Middle frontal gyrus (tissue), 1 donor: ENCODE measurements around the gene PDIA5.
"Not testable (repeated sequence)": the region's sequence is repeated elsewhere in the genome, so short reads cannot be mapped to it uniquely, and the experiment has no call there.

Experiments used
- DNase-seq: peaks from one replicate; pipeline ENCODE4 v3.0.0-alpha.2; 2015; ENCODE audit warnings: low spot score; ENCODE audit errors: extremely low spot score

PDIA5 gene

GRCh38 chr3:123090728-123091531, 24.1 kb downstream of the PDIA5 start:
- no peak for DNase-seq

- no peak for DNase-seq
Measured at GRCh38 chr3:123092243-123092642, 25.4 kb downstream of the PDIA5 start.

DNA sequence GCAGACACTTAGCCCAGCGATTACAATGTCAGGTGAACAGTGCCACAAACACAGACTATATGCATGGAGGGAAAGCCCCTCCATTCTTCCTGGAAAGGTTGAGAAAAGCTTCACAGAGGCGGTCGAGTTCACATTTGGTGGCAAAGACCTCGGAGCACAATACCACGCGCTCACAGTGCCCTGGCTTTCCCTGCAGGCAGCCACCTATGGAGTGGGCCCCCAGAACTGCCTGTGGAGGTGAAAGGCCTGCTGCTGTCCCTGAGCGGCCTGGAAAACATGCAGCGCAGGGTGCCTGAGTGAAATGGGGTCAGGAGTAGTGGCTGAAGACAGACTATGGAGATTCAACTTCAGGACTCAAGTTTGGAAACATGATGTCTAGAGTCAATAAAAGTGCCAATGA, 26.9 kb downstream of the PDIA5 start:
- DNase-seq, result no peak

- no peak for DNase-seq
Measured at GRCh38 chr3:123094516-123095313, 27.9 kb downstream of the PDIA5 start.

GRCh38 chr3:123096126-123096525, 29.3 kb downstream of the PDIA5 start:
- DNase-seq, result no peak

GRCh38 chr3:123096731-123097130, 29.9 kb downstream of the PDIA5 start:
- DNase-seq, result no peak

GRCh38 chr3:123098426-123099330, 31.9 kb downstream of the PDIA5 start:
- DNase-seq, result no peak

DNA sequence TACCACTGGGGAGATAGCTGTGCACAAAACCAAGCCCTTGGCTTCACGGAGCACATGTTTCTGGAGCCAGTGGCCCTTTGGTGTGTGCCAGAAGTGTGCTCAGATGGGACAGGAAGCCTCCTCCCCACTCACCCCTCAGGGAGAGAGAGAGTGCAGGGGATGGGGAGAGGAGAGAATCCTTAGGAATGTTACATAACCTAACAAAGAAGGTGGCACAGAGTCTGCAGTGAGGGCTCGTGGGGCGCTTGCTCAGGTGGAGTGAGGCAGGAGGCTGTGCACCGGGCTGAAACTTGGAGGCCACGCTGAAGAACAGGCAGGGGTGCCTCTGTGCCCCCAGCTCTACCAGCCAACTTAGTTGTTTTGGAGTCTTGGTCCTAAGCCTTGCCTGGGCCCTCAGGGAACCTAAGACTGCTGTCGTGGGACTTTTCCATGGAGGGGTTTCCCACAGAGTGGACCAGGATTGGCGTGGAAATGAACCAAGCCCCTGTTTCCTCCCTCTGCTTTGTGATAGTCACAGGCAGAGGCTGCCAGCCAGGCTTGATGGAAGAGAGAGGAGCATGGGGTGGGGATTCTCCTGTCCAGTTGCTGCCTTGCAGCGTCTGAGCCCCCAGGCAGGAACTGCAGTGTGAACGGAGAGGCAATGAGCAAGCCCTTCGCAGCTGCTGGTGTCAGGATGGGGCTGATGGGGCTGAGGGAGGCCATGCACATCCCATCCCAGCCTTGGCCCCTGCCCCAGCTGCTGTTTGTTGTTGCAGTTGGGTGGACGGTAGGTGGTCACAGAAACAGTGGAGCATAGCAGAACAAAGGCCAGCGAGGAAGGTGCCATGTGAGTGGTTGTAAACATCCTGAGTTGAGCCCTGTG, 32.7 kb downstream of the PDIA5 start:
- DNase-seq, result no peak

- no peak for DNase-seq
Measured at GRCh38 chr3:123100193-123100776, 33.5 kb downstream of the PDIA5 start.

DNA sequence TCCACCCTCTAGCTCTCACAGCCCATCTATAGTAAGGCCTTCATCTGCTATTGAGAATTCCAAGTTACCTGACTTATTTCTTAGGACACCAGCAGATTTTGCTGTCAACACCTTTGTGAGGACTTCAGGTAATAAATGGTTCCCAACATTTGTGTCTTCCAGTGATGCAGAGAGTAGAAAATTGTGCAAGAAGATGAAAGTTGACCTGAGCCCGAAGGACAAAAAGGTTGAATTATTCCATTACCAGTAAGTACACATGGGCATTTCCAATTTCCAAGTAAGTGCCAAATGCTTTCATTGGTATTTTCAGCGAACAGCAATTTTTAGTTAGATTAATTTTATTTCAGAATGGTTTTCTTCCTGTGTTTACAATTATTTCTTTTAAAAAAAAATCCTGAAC, 35.4 kb downstream of the PDIA5 start:
- DNase-seq, result no peak

GRCh38 chr3:123102826-123103225, 36.0 kb downstream of the PDIA5 start:
- no peak for DNase-seq

GRCh38 chr3:123104550-123104949, 37.7 kb downstream of the PDIA5 start:
- DNase-seq, result no peak

- DNase-seq, result no peak
Measured at GRCh38 chr3:123105201-123106189, 38.7 kb downstream of the PDIA5 start.

DNA sequence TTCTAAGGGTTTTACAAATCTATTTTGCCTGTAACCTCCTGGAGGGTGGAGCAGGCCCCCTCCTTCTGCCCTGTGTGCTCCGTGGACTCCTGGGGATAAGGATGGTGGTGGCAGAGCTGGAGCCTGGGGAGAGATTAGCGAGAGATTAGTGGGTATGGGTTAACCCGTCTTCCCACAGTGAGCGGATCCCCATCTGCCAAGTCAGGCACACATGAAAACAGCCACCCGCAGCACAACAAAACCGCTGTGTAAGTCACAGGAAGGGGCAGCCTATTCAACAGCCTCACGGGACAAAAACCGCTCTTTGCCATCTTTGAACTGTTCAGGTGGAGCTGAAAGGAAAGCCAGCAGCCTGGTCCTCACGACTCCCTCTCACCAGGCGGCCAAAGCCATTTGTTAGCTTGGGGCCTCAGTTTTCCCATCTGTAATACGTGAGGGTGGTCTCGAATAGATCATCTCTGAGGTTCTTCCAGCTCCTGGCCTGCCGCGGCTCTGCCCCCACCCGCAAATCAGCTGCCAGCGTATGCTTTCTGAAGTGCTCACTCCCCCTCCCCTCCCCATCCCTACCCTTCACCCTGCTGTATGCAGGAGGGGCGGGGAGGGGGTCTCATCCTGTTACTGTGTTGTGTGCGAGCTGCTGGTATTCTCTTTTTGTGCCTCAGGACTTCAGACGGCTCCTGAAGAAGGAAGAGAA, 43.6 kb downstream of the PDIA5 start:
- no peak for DNase-seq

DNA sequence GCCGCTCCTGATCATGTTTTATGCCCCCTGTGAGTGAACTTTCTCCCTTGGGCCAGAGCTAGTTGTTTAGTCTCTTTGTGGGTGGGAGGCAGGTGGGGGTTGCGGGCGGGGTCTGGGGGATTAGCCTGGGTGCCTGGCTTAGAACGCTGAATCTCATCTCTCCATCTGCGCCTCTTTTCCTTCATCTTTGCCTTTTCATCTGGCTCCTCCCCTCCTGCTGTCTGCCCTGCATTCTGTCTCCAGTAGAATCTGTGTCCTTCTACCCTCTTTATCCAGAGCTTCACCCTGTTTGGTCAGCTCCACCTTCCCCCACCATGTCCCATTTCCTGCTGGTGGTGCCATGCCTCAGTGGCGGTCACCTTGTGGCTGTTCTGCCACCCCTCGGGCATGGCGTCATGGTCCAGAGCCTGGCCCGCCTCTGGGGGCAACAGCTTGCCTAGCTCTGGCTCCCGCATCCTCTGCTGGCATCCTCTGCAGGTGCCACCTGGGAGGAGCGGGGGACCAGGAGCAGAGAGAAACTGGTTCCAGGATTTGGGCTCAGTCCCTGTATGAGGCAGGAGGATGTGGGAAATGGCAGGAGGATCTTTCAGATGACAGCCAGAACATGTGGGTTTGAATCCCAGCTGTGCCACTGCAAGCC, 44.3 kb downstream of the PDIA5 start:
- DNase-seq, result no peak

DNA sequence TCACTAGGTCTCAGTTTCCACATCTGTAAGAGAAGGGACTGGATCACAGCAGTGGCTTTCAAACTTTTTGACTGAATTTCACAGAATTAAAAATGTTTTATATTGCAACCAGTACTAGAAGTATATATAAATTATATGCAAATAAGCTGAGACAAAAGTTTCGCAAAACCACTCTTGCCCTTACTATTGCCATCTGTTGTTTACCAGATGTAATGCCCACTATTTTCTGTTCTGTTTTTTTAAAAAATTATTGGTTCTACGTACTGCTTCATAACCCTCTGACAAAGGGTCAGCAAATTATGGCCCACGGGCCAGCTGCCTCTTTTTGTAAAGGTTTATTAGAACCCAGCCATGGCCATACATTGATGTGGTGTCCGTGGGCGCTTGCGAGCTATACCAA, 44.8 kb downstream of the PDIA5 start:
- DNase-seq, result no peak

- no peak for DNase-seq
Measured at GRCh38 chr3:123112232-123112631, 45.4 kb downstream of the PDIA5 start.

GRCh38 chr3:123112656-123113055, 45.8 kb downstream of the PDIA5 start:
- DNase-seq, result not testable (repeated sequence)
